ENCODE results near the gene CXCL13. TPM values are rescaled to one million over a fixed set of nuclear protein-coding genes. Genes with fewer than 3 reads are reported as not detected.

Gene CXCL13
- total and polyA plus RNA-seq, 2 of the 8 experiments (the other 6 are each of a cell fraction or from before 2014, with no cell fraction given): not detected

DNA sequence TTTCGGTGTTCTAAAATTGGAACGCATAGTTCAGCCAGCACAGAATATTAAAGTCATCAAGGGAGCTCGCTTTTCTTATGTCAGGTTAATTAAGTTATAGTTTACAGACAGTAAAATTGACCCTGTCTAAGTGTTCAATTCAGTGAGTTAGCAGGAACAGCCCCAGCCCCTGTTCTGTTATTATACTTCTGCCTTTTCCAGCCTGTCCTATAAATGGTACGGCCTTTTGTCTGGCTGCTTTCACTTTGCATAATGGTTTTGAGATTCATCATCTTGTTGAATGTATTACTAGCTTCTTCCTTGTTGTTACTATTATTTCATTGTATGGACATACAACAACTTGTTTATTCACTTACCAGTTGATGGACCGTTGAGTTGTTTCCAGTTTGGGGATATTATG lies 9.5 kb downstream of the CXCL13 start:
- Histone ChIP-seq H2BK20ac (ENCODE audit: low read length) (no peak overlapping the region), H3K79me1 (ENCODE audit: low read depth, low read length) (no peaks in the 10 kb centered on the region), H3K36me3 (ENCODE audit: control insufficient read depth in 2 of 4, insufficient read depth in 4 of 4, low read length in 3 of 4) (no peaks in the 10 kb centered on the region), H3K9ac (replicated peaks in 1 of 4; ENCODE audit: extremely low read depth in 1 of 4, low read depth in 3 of 4, low read length in 3 of 4) (no peak overlapping the region), H2BK12ac (ENCODE audit: low read depth, low read length) (no peak overlapping the region), H4K91ac (replicated peaks; ENCODE audit: insufficient read length, low read length) (no peak overlapping the region), H3K18ac (ENCODE audit: extremely low read depth, low read length) (no peak overlapping the region), H3K23me2 (ENCODE audit: low read depth, low read length) (no peaks in the 10 kb centered on the region; the same call in 1 of the 2 replicates), H4K8ac (ENCODE audit: extremely low read depth, insufficient read depth, low read length) (no peak overlapping the region), H3K27me3 (replicated peaks in 1 of 4; ENCODE audit: control insufficient read depth in 3 of 4, extremely low read depth in 1 of 4, insufficient read depth in 3 of 4, low read length in 3 of 4) (no peaks in the 10 kb centered on the region), H3K4me1 (replicated peaks in 1 of 4; ENCODE audit: control insufficient read depth in 3 of 4, insufficient read depth in 4 of 4, low read length in 3 of 4) (no peaks in the 10 kb centered on the region), H3K4me2 (ENCODE audit: insufficient read depth in 1 of 2, low read depth in 2 of 2, low read length in 2 of 2) (no peak overlapping the region), H3K79me2 (ENCODE audit: control insufficient read depth in 1 of 2, insufficient read depth in 2 of 2, low read length in 2 of 2) (no peaks in the 10 kb centered on the region), H3K23ac (ENCODE audit: insufficient read length) (no peak overlapping the region), H2AK5ac (ENCODE audit: low read depth, low read length) (no peak overlapping the region), H2BK120ac (replicated peaks; ENCODE audit: low read depth, low read length) (no peak overlapping the region), H3K4ac (replicated peaks; ENCODE audit: insufficient read length, low read depth, low read length) (no peak overlapping the region), H2BK5ac (ENCODE audit: low read depth, low read length) (no peak overlapping the region), H4K20me1 (replicated peaks in 1 of 2; ENCODE audit: control insufficient read depth in 1 of 2, insufficient read depth in 2 of 2, low read length in 2 of 2) (no peaks in the 10 kb centered on the region), H3K14ac (ENCODE audit: insufficient read length) (no peak overlapping the region), H4K5ac (ENCODE audit: insufficient read length, low read depth, low read length) (no peak overlapping the region), H3K56ac (replicated peaks; ENCODE audit: insufficient read length, low read depth, low read length) (no peak overlapping the region), H2AFZ (ENCODE audit: low read length) (no peak overlapping the region), H2BK15ac (ENCODE audit: low read length) (no peak overlapping the region), H3K27ac (ENCODE audit: low read depth, low read length) (no peak overlapping the region), H3K4me3 (ENCODE audit: extremely low read depth in 1 of 4, insufficient read depth in 2 of 4, low read depth in 3 of 4, low read length in 4 of 4) (no peak overlapping the region), H3K9me3 (ENCODE audit: insufficient read depth in 2 of 2, low read depth in 1 of 2, low read length in 1 of 2) (no peaks in the 10 kb centered on the region)
- DNase-seq (ENCODE audit: low read depth in 1 of 2, low spot score in 2 of 2) (no peak), FAIRE-seq (no peak)
- POLR2A ChIA-PET (ENCODE audit: partially characterized antibody): no interaction called here
- WGBS, 2 experiments (ENCODE audit: extremely low coverage in 1 of 2, insufficient coverage in 1 of 2, insufficient read length in 1 of 2, insufficient replicate concordance in 2 of 2, low coverage in 1 of 2, low lambda C conversion rate in 2 of 2, missing lambda C conversion rate in 1 of 2): 88% methylated on average over 5 of the region's 5 CpGs; no CpG with 5 or more reads in 1 of the 2 experiments
- CTCF ChIA-PET (ENCODE audit: partially characterized antibody): interaction anchor here (0.8 to 13.8 kb wide), 5 partner anchors 14 to 144 kb away, joined by 3 to 200 read pairs (median 7); partner anchors contain the start of gene CXCL13
- TF ChIP-seq, protein P1, sequence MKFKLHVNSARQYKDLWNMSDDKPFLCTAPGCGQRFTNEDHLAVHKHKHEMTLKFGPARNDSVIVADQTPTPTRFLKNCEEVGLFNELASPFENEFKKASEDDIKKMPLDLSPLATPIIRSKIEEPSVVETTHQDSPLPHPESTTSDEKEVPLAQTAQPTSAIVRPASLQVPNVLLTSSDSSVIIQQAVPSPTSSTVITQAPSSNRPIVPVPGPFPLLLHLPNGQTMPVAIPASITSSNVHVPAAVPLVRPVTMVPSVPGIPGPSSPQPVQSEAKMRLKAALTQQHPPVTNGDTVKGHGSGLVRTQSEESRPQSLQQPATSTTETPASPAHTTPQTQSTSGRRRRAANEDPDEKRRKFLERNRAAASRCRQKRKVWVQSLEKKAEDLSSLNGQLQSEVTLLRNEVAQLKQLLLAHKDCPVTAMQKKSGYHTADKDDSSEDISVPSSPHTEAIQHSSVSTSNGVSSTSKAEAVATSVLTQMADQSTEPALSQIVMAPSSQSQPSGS (IDR thresholded peaks at IDR 0.05; ENCODE audit: low read length): no peak
- TF ChIP-seq CREB1 (IDR thresholded peaks at IDR 0.05) (no peak), SRF (IDR thresholded peaks at IDR 0.05; ENCODE audit: low read depth, low read length) (no peak), NANOG (IDR thresholded peaks at IDR 0.05; ENCODE audit: insufficient read depth, low read depth, low read length, poor library complexity, severe bottlenecking) (no peak), FOSL1 (IDR thresholded peaks at IDR 0.05; ENCODE audit: insufficient read depth, low read depth, low read length) (no peak), ZNF274 (IDR thresholded peaks at IDR 0.05; ENCODE audit: borderline replicate concordance, extremely low read depth, low read length) (no peak), JUN (IDR thresholded peaks at IDR 0.05; ENCODE audit: low read depth, low read length) (no peak), RFX5 (IDR thresholded peaks at IDR 0.05; ENCODE audit: borderline replicate concordance, low read depth, low read length) (no peak), POU5F1 (IDR thresholded peaks at IDR 0.05; ENCODE audit: low read depth, low read length) (no peak), TAF7 (optimal IDR thresholded peaks at IDR 0.05; ENCODE audit: borderline replicate concordance, low read depth, low read length) (no peak), SIRT6 (IDR thresholded peaks at IDR 0.05; ENCODE audit: low read length) (no peak), POLR2AphosphoS5 (IDR thresholded peaks at IDR 0.05; ENCODE audit: low read depth, low read length) (no peak)
- TF ChIP-seq, protein P2, sequence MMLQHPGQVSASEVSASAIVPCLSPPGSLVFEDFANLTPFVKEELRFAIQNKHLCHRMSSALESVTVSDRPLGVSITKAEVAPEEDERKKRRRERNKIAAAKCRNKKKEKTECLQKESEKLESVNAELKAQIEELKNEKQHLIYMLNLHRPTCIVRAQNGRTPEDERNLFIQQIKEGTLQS (IDR thresholded peaks at IDR 0.05; ENCODE audit: insufficient read depth, low read depth, low read length): no peak

All from H1 (cell line).